Hematopoietic multipotent progenitor cell treated with erythropoietin and hydrocortisone succinate and interleukin-3 and kit ligand, for 17 days (in vitro differentiated cells): ENCODE data around the gene FCGR3A.
A peak's percentile ranks its signal among the peaks of the same experiment; 100 is the strongest.
"Not testable (repeated sequence)": the region's sequence is repeated elsewhere in the genome, so short reads cannot be mapped to it uniquely, and the experiment has no call there.

Experiments used
- DNase-seq: peaks from one replicate; pipeline ENCODE4 v3.0.0-alpha.2; 2015; ENCODE audit warnings: low spot score

The FCGR3A gene

GRCh38 chr1:161549652-161550051, at the start of gene FCGR3A:
FCGR3A (minus strand) TSS chr1:161549818; CDS start chr1:161549736, 82 bp downstream.
- no peak for DNase-seq

- DNase-seq, result not testable (repeated sequence)
These were observed 47.5 kb upstream of the FCGR3A start for GRCh38 chr1:161597077-161597476.

GRCh38 chr1:161595583-161595982, 46.0 kb upstream of the FCGR3A start:
- DNase-seq, result not testable (repeated sequence)

- DNase-seq, result not testable (repeated sequence)
These were observed 45.6 kb upstream of the FCGR3A start for GRCh38 chr1:161595173-161595572.

GRCh38 chr1:161594269-161594984, 44.8 kb upstream of the FCGR3A start:
- not testable (repeated sequence) for DNase-seq

GRCh38 chr1:161593092-161593755, 43.6 kb upstream of the FCGR3A start:
- DNase-seq, result not testable (repeated sequence)

GRCh38 chr1:161592586-161592985, 43.0 kb upstream of the FCGR3A start:
- not testable (repeated sequence) for DNase-seq

- DNase-seq, result not testable (repeated sequence)
These were observed 40.3 kb upstream of the FCGR3A start for GRCh38 chr1:161589920-161590319.

- DNase-seq, result not testable (repeated sequence)
These were observed 39.7 kb upstream of the FCGR3A start for GRCh38 chr1:161589365-161589764.

GRCh38 chr1:161588596-161588995, 39.0 kb upstream of the FCGR3A start:
- not testable (repeated sequence) for DNase-seq

GRCh38 chr1:161582882-161583281, 33.3 kb upstream of the FCGR3A start:
- not testable (repeated sequence) for DNase-seq

- DNase-seq, result not testable (repeated sequence)
These were observed 31.4 kb upstream of the FCGR3A start for GRCh38 chr1:161580879-161581537.

GRCh38 chr1:161579856-161580507, 30.4 kb upstream of the FCGR3A start:
- DNase-seq, result not testable (repeated sequence)

GRCh38 chr1:161576676-161577075, 27.1 kb upstream of the FCGR3A start:
- DNase-seq, result not testable (repeated sequence)

GRCh38 chr1:161571703-161572102, 22.1 kb upstream of the FCGR3A start:
- not testable (repeated sequence) for DNase-seq

GRCh38 chr1:161566602-161566960, 17.0 kb upstream of the FCGR3A start:
- DNase-seq, result not testable (repeated sequence)

GRCh38 chr1:161563522-161563921, 13.9 kb upstream of the FCGR3A start:
- not testable (repeated sequence) for DNase-seq

GRCh38 chr1:161562441-161562840, 12.8 kb upstream of the FCGR3A start:
- not testable (repeated sequence) for DNase-seq

GRCh38 chr1:161560960-161561715, 11.5 kb upstream of the FCGR3A start:
- DNase-seq, result peak; percentile 32

- peak; percentile 64 for DNase-seq
These were observed 8.2 kb upstream of the FCGR3A start for GRCh38 chr1:161557506-161558450.
